HG03571 (cell line): Measurements from ENCODE around the gene NAALADL2.

Experiments
- ATAC-seq: cut with Tn5 transposase; IDR thresholded peaks from one replicate; pipeline ENCODE4 v1.9.1; 2021; ENCODE audit not compliant: unreplicated experiment

The NAALADL2 gene

DNA sequence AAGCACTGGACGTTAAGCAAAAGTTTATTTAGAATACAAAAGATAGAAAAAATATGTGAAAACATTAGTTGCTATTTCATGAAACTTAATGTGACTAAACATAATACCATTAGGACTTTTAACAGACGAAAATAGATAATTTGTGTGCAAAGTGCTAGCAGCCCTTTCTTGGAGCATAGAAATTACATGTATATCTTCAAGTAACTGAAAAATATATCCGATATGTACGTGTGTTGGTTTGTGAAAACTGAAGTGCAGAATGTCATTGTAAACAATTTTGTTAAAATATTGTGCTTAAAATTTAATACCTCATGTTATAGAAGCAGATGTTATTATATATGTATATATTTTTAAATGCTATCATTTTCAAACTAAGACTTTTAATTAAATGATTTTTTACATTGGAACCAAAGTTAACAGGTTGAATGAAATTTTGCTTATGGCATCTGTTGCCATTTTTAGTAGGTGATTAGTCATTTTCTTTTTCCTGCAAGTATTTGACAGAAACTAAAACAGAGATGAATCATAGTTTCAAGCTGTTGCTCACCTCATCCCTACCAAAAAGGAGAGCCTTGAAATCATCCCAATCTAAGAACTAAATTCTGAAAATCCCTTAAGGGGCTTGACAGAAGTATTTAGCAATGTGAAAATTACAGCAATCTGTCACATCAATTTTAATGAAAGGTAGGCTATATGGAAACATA, 334.8 kb downstream of the NAALADL2 start:
- ATAC-seq: no peak

DNA sequence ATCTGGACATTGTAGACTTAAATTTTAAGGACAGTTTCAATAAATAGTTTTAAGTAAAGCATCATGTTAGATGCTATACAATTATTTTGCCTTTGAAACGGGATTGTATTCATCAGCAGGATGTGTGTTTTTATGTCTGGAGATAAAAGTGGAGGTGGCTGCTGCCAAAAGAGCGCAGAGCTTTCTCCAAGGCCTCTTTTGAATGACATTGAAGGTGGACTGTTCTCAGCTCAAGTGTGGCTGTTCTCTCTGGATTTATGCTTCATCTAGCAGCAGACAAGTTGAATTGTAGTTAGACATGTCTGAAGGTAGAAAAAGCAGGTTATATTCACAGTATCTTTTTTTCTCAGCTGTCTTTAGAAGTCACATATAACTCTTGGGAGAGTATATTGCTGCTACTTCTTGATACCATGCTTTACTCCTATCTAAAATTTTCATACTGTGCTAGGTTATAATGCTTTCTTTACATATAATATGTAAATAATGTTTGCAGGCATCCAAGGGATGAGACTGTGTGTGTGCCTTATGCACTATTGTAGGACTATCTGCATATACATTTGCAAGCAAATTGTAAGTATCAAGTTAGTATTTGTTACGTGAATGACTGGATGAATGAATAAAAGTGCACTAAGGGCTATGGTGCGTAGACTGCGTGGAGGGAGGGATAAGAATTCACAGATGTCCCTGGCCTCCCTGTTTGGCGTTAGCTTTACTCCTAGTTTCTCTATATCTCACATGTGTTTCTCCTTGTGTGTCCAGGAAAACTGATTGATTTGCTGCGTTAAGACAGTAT, 340.1 kb downstream of the NAALADL2 start:
- ATAC-seq: no peak

DNA sequence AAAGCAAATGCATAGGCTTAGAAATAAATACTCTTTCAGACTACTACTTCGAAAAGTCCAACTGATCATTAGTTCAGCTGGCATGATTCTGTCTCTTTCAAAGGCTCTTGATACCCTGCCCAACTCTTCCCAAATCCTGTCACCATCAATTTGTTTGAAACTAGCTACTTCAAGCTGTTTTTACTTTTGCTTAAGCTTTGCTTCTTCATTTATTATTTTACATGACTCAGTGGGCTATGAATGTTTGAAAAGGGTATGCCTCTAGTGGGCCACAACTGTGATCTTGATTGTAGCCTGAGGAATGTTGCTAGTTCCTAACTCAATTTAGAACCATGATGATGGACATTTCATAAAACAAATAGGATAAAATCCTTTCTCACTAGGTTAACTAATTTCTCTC, 340.8 kb downstream of the NAALADL2 start:
- no peak for ATAC-seq

- no peak for ATAC-seq
Measured at GRCh38 chr3:175200391-175201095, 341.4 kb downstream of the NAALADL2 start.

DNA sequence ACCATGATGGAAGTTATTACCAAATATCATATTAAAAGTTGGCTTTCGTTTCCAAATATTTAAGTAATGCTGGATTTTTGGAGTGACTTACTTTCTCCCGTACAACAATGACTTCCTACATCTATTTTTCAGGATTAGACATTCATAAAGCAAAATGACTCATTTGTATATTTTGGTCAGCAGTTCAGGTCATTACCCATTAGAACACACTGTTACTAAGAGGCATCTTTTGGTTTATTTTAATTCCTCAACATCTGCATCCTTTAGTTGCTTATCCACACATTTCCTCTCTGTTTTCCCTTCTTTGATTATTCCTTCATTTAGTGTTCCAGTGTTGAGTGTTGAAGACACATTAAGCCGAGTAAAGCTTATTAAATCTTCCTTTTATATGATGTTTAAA, 348.2 kb downstream of the NAALADL2 start:
- ATAC-seq: no peak

DNA sequence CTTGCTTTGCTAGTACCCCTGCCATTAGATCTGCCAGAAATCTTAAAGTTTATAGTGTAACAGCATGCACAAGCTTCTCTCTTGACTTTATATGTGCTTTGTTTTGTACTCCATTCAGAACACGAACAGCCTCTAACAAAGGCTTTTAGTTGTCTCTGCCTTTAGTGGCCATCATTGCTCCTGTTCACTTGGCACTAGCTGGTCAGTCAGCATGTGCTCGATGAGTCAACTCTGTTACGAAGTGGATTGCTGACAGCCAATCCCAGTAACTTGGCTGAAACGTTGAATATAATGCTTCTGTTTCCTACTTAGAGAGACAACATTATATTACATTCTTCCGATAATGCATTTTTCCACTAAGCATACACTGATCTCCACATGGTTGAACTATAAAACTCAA, 349.2 kb downstream of the NAALADL2 start:
- ATAC-seq: no peak

- ATAC-seq: no peak
Measured at GRCh38 chr3:175211466-175211865, 352.3 kb downstream of the NAALADL2 start.

GRCh38 chr3:175212896-175213295, 353.8 kb downstream of the NAALADL2 start:
- no peak for ATAC-seq

GRCh38 chr3:175214216-175214615, 355.1 kb downstream of the NAALADL2 start:
- no peak for ATAC-seq

DNA sequence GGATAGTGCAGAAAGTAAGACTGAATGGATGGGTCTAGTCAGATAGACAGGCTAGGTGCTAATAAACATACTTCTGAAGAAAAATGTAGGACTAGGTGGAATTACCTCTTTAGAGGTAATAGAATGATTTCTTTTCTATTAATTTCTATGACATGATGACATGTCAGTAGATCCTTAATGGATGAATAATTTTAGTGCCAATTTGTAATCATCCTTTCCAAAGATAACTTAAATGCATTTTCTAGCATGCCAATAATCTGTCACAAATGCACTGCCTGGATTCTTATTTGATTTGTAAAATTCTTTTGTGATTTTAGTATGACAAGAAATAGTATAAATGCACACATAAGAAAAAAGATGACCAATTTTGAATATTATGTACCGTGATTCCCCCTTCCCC, 356.7 kb downstream of the NAALADL2 start:
- ATAC-seq: no peak

DNA sequence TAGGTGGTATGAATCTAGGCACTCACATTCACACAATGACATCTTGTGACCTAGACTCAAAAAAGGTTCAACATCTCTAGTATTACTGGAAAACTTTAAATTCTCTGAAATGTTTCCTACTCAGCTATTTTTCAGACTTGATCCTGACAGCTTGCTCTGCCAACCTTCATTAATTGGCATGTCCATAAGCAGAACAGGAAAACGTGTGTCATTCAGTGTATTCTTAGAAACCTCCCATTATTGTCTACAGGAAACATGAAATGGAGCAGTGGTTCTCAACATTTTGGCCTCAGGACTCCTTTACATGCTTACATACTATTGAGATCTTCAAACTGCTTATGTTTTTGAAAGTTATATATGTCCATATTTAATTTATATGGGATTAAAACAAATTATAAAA, 363.2 kb downstream of the NAALADL2 start:
- ATAC-seq: no peak

- no peak for ATAC-seq
Measured at GRCh38 chr3:175224051-175224450, 364.9 kb downstream of the NAALADL2 start.

DNA sequence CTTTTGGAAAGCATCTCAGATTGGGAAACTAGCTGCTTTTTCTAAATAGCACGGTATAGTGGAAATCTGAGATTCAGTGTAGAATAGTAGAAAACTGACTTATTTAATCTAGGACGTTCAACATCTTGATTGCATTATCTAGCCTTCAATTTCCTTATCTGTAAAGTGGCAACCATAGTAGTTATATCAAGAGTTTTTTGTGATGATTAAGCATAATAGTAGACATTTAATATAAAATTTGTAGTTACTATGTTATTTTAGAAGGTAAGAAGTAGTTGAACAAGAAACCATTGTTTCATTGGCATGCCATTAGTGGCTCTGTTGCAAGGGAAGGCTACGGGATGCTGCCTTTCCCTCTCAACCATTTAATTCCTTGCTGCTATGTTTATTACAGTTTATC, 367.3 kb downstream of the NAALADL2 start:
- no peak for ATAC-seq

GRCh38 chr3:175227126-175227525, 368.0 kb downstream of the NAALADL2 start:
- ATAC-seq: no peak

DNA sequence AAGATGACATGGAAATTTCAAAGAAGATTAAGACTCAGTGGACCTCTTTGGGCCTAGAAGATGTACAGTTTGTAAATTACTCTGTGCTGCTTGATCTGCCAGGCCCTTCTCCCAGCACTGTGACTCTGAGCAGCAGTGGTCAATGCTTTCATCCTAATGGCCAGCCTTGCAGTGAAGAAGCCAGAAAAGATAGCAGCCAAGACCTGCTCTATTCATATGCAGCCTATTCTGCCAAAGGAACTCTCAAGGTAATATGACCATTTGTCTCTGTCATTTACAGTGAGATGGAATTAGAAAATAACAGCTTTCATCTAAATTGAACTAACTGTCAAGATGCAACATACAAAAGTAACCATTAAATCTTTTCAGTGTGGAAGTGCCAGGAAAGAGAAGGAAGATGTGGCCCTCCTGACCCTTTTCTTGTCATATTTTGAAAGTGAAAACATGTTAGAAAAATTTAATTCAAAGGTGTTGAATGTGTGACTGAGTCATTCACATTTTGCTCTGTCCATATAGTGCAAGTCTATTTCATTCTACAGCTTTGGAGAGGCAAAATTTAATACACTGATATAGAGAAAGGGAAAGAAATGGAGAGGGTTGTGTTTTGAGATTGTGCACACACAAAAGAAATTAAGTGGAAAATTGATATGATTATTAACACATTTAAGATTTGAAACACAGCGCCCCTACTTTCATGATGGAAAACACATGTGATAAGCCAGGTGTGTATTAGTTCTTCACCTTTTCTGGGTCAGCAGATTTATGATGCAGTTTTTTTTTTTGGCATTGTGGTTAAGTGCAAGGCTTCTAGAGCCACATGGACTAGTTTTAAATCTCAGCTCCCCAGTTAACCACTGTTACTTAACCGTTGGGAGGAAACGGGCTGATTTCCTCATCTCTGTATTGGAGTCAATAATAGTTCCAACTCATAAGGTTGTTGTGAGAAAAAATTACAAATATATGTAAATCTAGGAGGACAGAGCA, 375.1 kb downstream of the NAALADL2 start:
- ATAC-seq: no peak

- no peak for ATAC-seq
Measured at GRCh38 chr3:175238801-175239200, 379.7 kb downstream of the NAALADL2 start.

- no peak for ATAC-seq
Measured at GRCh38 chr3:175240921-175241320, 381.8 kb downstream of the NAALADL2 start.

DNA sequence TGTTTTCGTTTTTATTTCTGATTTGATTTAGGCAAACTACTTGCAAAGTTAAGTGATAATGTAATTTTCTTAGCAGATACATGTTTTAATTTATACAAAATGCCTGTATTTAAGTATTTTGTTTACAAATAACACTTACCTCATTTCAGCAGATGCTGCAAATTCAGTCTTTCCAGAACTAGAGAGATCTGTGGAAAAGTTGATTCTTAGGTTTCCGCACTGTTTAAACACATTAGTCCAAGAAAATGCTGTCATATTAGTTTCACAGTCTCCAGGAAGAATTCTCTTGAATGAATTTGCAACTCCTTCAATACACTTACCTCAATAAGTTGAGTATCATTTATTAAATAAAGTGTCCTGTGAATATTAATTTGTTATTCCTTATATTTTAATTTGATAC, 383.1 kb downstream of the NAALADL2 start:
- no peak for ATAC-seq

GRCh38 chr3:175246234-175246633, 387.1 kb downstream of the NAALADL2 start:
- no peak for ATAC-seq

- ATAC-seq: no peak
Measured at GRCh38 chr3:175246766-175247165, 387.6 kb downstream of the NAALADL2 start.

- ATAC-seq: no peak
Measured at GRCh38 chr3:175247629-175248028, 388.5 kb downstream of the NAALADL2 start.
